PC-3 (cell line): ENCODE results near the gene PROX1. TPM values are rescaled to one million over a fixed set of nuclear protein-coding genes. Genes with fewer than 3 reads are reported as not detected.

ENCODE experiments used
- ATAC-seq: fragments of 200-7000 bp; cut with Tn5 transposase; 2 replicates; pipeline ENCODE4 v1.9.1; 2020; ENCODE audit warnings: mild to moderate bottlenecking, moderate library complexity
- BruUV-seq: library from RNA; stranded (reverse); fragments of 400-500 nt; replicated peaks from 2 replicates; lab custom pipeline; 2021; lab: Mats Ljungman, UMichigan
- CTCF ChIA-PET: fragments of 300-600 bp; sonication (Branson Sonifier 250); formaldehyde crosslinking; loops from one replicate; lab custom pipeline; 2022; ENCODE audit warnings: antibody characterized with exemption; lab: Charles Lee
- POLR2A ChIA-PET: fragments of 300-600 bp; sonication (Branson Sonifier 250); formaldehyde crosslinking; loops from one replicate; lab custom pipeline; 2022; ENCODE audit warnings: antibody characterized with exemption; ENCODE audit not compliant: unreplicated experiment; lab: Charles Lee
- DNase-seq: peaks from one replicate; pipeline ENCODE4 v3.0.0-alpha.2; 2015
- H2AFZ ChIP-seq: fragments of 300-600 bp; sonication (generic); 2 replicates; pipeline ENCODE4 v1.6.0; 2016; ENCODE audit warnings: antibody characterized with exemption, low read length
- H3F3A ChIP-seq: fragments of 300-600 bp; sonication (generic); one replicate; pipeline ENCODE4 v1.6.0; 2017; ENCODE audit warnings: antibody characterized with exemption, low read length, control low read depth, mild to moderate bottlenecking; ENCODE audit not compliant: unreplicated experiment
- H3K27ac ChIP-seq: fragments of 300-600 bp; sonication (generic); 2 replicates; pipeline ENCODE4 v1.5.1; 2016; ENCODE audit warnings: mild to moderate bottlenecking, low read length
- H3K27me3 ChIP-seq: fragments of 300-600 bp; sonication (generic); 2 replicates; pipeline ENCODE4 v1.6.1; 2016; ENCODE audit warnings: low read length, mixed read lengths
- H3K36me3 ChIP-seq: fragments of 300-600 bp; sonication (generic); 2 replicates; pipeline ENCODE4 v1.6.1; 2016; ENCODE audit warnings: low read depth, mixed run types, low read length, mixed read lengths
- H3K4me1 ChIP-seq: fragments of 300-600 bp; sonication (generic); 2 replicates; pipeline ENCODE4 v1.5.1; 2016; ENCODE audit warnings: low read length; ENCODE audit not compliant: insufficient read depth
- H3K4me2 ChIP-seq: fragments of 300-600 bp; sonication (generic); 2 replicates; pipeline ENCODE4 v1.6.0; 2016; ENCODE audit warnings: low read length
- H3K4me3 ChIP-seq: fragments of 300-600 bp; sonication (generic); 2 replicates; pipeline ENCODE4 v1.5.1; 2016; ENCODE audit warnings: mild to moderate bottlenecking, low read length, mixed read lengths
- H3K79me2 ChIP-seq: fragments of 300-600 bp; sonication (generic); 2 replicates; pipeline ENCODE4 v1.6.1; 2017; ENCODE audit warnings: low read length, mixed read lengths
- H3K9ac ChIP-seq: fragments of 300-600 bp; sonication (generic); 2 replicates; pipeline ENCODE4 v1.6.0; 2016; ENCODE audit warnings: mild to moderate bottlenecking, low read length
- H3K9me2 ChIP-seq: fragments of 300-600 bp; sonication (generic); replicated peaks from 2 replicates; pipeline ENCODE4 v1.6.1; 2016; ENCODE audit warnings: mixed run types, low read length, mixed read lengths
- H3K9me3 ChIP-seq: fragments of 300-600 bp; sonication (generic); 2 replicates; pipeline ENCODE4 v1.6.1; 2016; ENCODE audit warnings: low read length, mixed read lengths
- H4K20me1 ChIP-seq: fragments of 300-600 bp; sonication (generic); 2 replicates; pipeline ENCODE4 v1.6.1; 2016; ENCODE audit warnings: low read length, mixed read lengths
- EZH2 ChIP-seq: fragments of 300-600 bp; sonication (generic); IDR thresholded peaks from one replicate; pipeline ENCODE4 v1.6.1; 2017; ENCODE audit warnings: antibody characterized with exemption, mild to moderate bottlenecking, low read length; ENCODE audit not compliant: unreplicated experiment
- EZH2phosphoT487 ChIP-seq: fragments of 300-600 bp; sonication (generic); IDR thresholded peaks from 2 replicates; pipeline ENCODE4 v1.6.1; 2018; ENCODE audit warnings: mild to moderate bottlenecking, antibody characterized with exemption, low read length, borderline replicate concordance
- intact Hi-C: fragments of 100-400 bp; cut with micrococcal nuclease; formaldehyde crosslinking; loops from 2 replicates; pipeline ENCODE4 v1.9.0; 2023
- total RNA-seq: library from RNA; depleted of rRNA; stranded (reverse); fragments of >200 nt; gene quantifications from 2 replicates; pipeline ENCODE4 v1.2.3, GENCODE V29; 2014
- TF ChIP-seq, protein P1 (sequence below): fragments of 300-600 bp; sonication (generic); conservative IDR thresholded peaks from 2 replicates; pipeline ENCODE4 v1.5.1; 2017; ENCODE audit warnings: antibody characterized with exemption, low read depth, mild to moderate bottlenecking, low read length

Gene PROX1
- total RNA-seq, 1 experiment from 2014 or later = not detected

DNA sequence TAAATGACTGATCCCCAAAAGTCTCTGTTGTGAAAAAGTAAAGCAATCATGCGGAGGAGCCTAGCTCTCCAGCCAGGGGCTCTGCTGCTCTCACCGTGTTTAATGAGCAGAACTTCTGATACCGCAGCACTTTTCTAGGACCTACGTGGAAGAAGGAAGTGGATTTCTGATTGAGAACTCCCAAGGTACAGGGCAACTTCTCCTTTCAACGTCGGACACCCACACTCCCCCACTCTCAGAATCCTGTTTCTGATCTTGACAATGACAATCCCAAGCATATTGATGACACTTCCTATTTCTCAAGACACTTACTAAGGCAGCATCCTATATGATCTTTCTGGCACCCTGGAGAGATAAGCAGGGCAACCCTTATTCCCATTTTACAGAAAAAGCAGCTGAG is 78.4 kb downstream of the PROX1 start:
- CTCF ChIA-PET = no interaction called here

DNA sequence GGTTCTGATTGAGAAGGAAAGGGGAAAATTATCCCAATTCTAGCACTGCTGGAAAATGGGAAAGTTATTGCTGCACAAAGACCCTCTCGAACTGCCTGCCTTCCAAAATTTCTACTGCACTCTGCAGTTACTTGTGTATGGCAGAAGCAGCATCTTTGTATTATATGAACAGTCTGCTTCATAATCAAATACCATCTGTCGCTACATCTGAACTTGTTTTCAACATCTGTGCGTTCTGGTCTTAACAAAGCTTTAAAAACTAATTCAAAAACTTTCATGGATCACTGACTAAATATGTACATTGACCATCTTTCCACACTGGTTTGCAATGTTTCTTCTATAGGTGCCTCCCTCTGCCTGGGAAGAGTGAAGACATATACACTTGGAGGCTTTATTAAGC is 79.2 kb downstream of the PROX1 start:
- Histone ChIP-seq H3K27me3 (peaks cover 97% of the 10 kb centered on the region), H3F3A (no peaks in the 10 kb centered on the region), H3K36me3 (no peaks in the 10 kb centered on the region), H4K20me1 (no peaks in the 10 kb centered on the region), H3K4me1 (no peaks in the 10 kb centered on the region), H3K79me2 (no peaks in the 10 kb centered on the region), H3K9me3 (no peaks in the 10 kb centered on the region), H3K4me2 (no peak overlapping the region), H3K27ac (no peak overlapping the region), H3K4me3 (no peak overlapping the region), H3K9me2 (no peaks in the 10 kb centered on the region), H3K9ac (no peak overlapping the region), H2AFZ (no peak overlapping the region)
- POLR2A ChIA-PET = no interaction called here
- CTCF ChIA-PET = no interaction called here
- ATAC-seq = no peak
- no peak for DNase-seq
- TF ChIP-seq EZH2 (no peak), EZH2phosphoT487 (no peak)
- TF ChIP-seq, protein P1, sequence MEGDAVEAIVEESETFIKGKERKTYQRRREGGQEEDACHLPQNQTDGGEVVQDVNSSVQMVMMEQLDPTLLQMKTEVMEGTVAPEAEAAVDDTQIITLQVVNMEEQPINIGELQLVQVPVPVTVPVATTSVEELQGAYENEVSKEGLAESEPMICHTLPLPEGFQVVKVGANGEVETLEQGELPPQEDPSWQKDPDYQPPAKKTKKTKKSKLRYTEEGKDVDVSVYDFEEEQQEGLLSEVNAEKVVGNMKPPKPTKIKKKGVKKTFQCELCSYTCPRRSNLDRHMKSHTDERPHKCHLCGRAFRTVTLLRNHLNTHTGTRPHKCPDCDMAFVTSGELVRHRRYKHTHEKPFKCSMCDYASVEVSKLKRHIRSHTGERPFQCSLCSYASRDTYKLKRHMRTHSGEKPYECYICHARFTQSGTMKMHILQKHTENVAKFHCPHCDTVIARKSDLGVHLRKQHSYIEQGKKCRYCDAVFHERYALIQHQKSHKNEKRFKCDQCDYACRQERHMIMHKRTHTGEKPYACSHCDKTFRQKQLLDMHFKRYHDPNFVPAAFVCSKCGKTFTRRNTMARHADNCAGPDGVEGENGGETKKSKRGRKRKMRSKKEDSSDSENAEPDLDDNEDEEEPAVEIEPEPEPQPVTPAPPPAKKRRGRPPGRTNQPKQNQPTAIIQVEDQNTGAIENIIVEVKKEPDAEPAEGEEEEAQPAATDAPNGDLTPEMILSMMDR = no peak
- BruUV-seq = no TSS peak
- intact Hi-C loops = no loop called here

More for the DNA sequence above, 78.4 kb downstream of the PROX1 start:
- Histone ChIP-seq H3K9me2 (no peaks in the 10 kb centered on the region), H3K36me3 (no peaks in the 10 kb centered on the region), H3K27ac (no peak overlapping the region), H2AFZ (no peak overlapping the region), H3K4me3 (no peak overlapping the region), H4K20me1 (no peaks in the 10 kb centered on the region), H3K4me2 (no peak overlapping the region), H3K79me2 (no peaks in the 10 kb centered on the region), H3K9me3 (no peaks in the 10 kb centered on the region), H3F3A (no peaks in the 10 kb centered on the region), H3K9ac (no peak overlapping the region), H3K27me3 (peaks cover 97% of the 10 kb centered on the region), H3K4me1 (no peaks in the 10 kb centered on the region)
- ATAC-seq (no peak), DNase-seq (no peak)
- POLR2A ChIA-PET = no interaction called here
- TF ChIP-seq EZH2 (no peak), EZH2phosphoT487 (no peak)
- TF ChIP-seq, protein P1 = no peak
- intact Hi-C loops = no loop called here
- BruUV-seq = no TSS peak

DNA sequence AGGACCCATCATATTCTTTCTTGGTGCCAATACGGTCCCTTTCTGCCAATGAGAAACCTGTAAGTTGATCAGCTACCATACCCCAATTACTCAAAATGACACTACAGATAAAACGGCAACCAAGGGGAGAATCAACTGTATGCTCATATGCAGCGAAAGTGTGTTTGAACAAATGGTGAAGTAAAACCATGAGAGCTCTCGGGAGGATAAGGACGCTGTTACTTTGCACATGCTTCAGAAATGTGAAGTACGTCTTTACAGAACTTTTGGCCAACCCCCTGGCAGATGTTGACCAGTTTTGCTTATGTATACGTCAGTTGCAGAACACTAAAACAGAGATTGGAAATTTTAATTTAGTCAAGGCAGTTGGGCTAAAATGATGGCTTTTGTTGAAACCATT is 79.6 kb downstream of the PROX1 start:
- TF ChIP-seq, protein P1 = no peak
- no peak for TF ChIP-seq EZH2
- TF ChIP-seq EZH2phosphoT487 = no peak
- CTCF ChIA-PET = no interaction called here
- H3K4me2 ChIP-seq = no peak overlapping the region
- no peak overlapping the region for H2AFZ ChIP-seq
- POLR2A ChIA-PET = no interaction called here
- H3K4me1 ChIP-seq = no peaks in the 10 kb centered on the region
- H3K9me3 ChIP-seq = no peaks in the 10 kb centered on the region
- no peaks in the 10 kb centered on the region for H3K79me2 ChIP-seq
- H3K9ac ChIP-seq = no peak overlapping the region
- BruUV-seq = no TSS peak
- no peaks in the 10 kb centered on the region for H3K36me3 ChIP-seq
- no peak for DNase-seq
- no peaks in the 10 kb centered on the region for H4K20me1 ChIP-seq
- no peaks in the 10 kb centered on the region for H3K9me2 ChIP-seq
- no peak overlapping the region for H3K27ac ChIP-seq
- ATAC-seq = no peak
- no peak overlapping the region for H3K4me3 ChIP-seq
- peaks cover 97% of the 10 kb centered on the region for H3K27me3 ChIP-seq
- no peaks in the 10 kb centered on the region for H3F3A ChIP-seq
- intact Hi-C loops = no loop called here
